MM.1S (cell line): ENCODE data around the gene ANTXR1.

Source experiments
- DNase-seq: peaks from one replicate; pipeline ENCODE4 v3.0.0-alpha.2; 2015
- H2AFZ ChIP-seq: fragments of 300-600 bp; sonication (generic); 2 replicates; pipeline ENCODE4 v1.6.0; 2016; ENCODE audit warnings: antibody characterized with exemption, low read length
- H3F3A ChIP-seq: fragments of 300-600 bp; sonication (generic); 2 replicates; pipeline ENCODE4 v1.6.1; 2016; ENCODE audit warnings: mild to moderate bottlenecking, antibody characterized with exemption, low read length, moderate library complexity, mixed read lengths; ENCODE audit not compliant: insufficient read depth
- H3K27ac ChIP-seq: fragments of 300-600 bp; sonication (generic); 2 replicates; pipeline ENCODE4 v1.5.1; 2016; ENCODE audit warnings: mild to moderate bottlenecking, low read length
- H3K27me3 ChIP-seq: fragments of 300-600 bp; sonication (generic); replicated peaks from 2 replicates; pipeline ENCODE4 v1.6.0; 2016; ENCODE audit warnings: low read length; ENCODE audit not compliant: insufficient read depth
- H3K36me3 ChIP-seq: fragments of 300-600 bp; sonication (generic); replicated peaks from 2 replicates; pipeline ENCODE4 v1.6.1; 2016; ENCODE audit warnings: mild to moderate bottlenecking, low read length, mixed read lengths; ENCODE audit not compliant: insufficient read depth
- H3K4me1 ChIP-seq: fragments of 300-600 bp; sonication (generic); 2 replicates; pipeline ENCODE4 v1.6.1; 2016; ENCODE audit warnings: low read length, mixed read lengths
- H3K4me2 ChIP-seq: fragments of 300-600 bp; sonication (generic); 2 replicates; pipeline ENCODE4 v1.6.0; 2016; ENCODE audit warnings: low read depth, low read length
- H3K4me3 ChIP-seq: fragments of 300-600 bp; sonication (generic); 2 replicates; pipeline ENCODE4 v1.5.1; 2016; ENCODE audit warnings: low read length, mixed read lengths
- H3K79me2 ChIP-seq: fragments of 300-600 bp; sonication (generic); 2 replicates; pipeline ENCODE4 v1.6.1; 2016; ENCODE audit warnings: mixed run types, low read length, mixed read lengths
- H3K9ac ChIP-seq: fragments of 300-600 bp; sonication (generic); 2 replicates; pipeline ENCODE4 v1.6.1; 2016; ENCODE audit warnings: low read length, mixed read lengths
- H3K9me2 ChIP-seq: fragments of 300-600 bp; sonication (generic); replicated peaks from 2 replicates; pipeline ENCODE4 v1.6.1; 2016; ENCODE audit warnings: mild to moderate bottlenecking, low read length, mixed read lengths; ENCODE audit not compliant: insufficient read depth
- H3K9me3 ChIP-seq: fragments of 300-600 bp; sonication (generic); replicated peaks from 2 replicates; pipeline ENCODE4 v1.6.1; 2016; ENCODE audit warnings: mild to moderate bottlenecking, low read length, mixed read lengths; ENCODE audit not compliant: insufficient read depth
- H4K20me1 ChIP-seq: fragments of 300-600 bp; sonication (generic); 2 replicates; pipeline ENCODE4 v1.6.1; 2016; ENCODE audit warnings: mild to moderate bottlenecking, low read length, moderate library complexity, mixed read lengths; ENCODE audit not compliant: insufficient read depth
- CTCF ChIP-seq: fragments of 300-600 bp; sonication (generic); IDR thresholded peaks from 2 replicates; pipeline ENCODE4 v1.5.1; 2016; ENCODE audit warnings: antibody characterized with exemption, low read length, mixed read lengths
- EZH2 ChIP-seq: fragments of 300-600 bp; sonication (generic); optimal IDR thresholded peaks from 2 replicates; pipeline ENCODE3; 2017; ENCODE audit warnings: low read depth, mild to moderate bottlenecking, antibody characterized with exemption, low read length, mixed read lengths
- EZH2phosphoT487 ChIP-seq: fragments of 300-600 bp; sonication (generic); IDR thresholded peaks from 2 replicates; pipeline ENCODE4 v1.6.1; 2018; ENCODE audit warnings: antibody characterized with exemption, low read length

ANTXR1 gene

GRCh38 chr2:69065735-69066336 lies 52.9 kb downstream of the ANTXR1 start:
- no peaks in the 10 kb centered on the region for H3K79me2 ChIP-seq
- DNase-seq: no peak
- no peaks in the 10 kb centered on the region for H3K4me1 ChIP-seq

GRCh38 chr2:69067026-69067630 lies 54.1 kb downstream of the ANTXR1 start:
- H3F3A ChIP-seq: no peaks in the 10 kb centered on the region
- H3K9ac ChIP-seq: no peak overlapping the region
- no peaks in the 10 kb centered on the region for H3K9me2 ChIP-seq
- H3K9me3 ChIP-seq: no peaks in the 10 kb centered on the region
- H3K27me3 ChIP-seq: no peaks in the 10 kb centered on the region
- no peaks in the 10 kb centered on the region for H3K79me2 ChIP-seq
- no peak for DNase-seq
- H3K4me2 ChIP-seq: no peak overlapping the region
- H3K36me3 ChIP-seq: no peaks in the 10 kb centered on the region
- H4K20me1 ChIP-seq: no peaks in the 10 kb centered on the region
- H3K27ac ChIP-seq: no peak overlapping the region
- TF ChIP-seq CTCF (no peak), EZH2phosphoT487 (no peak), EZH2 (no peak)
- H2AFZ ChIP-seq: no peak overlapping the region
- H3K4me3 ChIP-seq: no peak overlapping the region
- H3K4me1 ChIP-seq: no peaks in the 10 kb centered on the region

More at GRCh38 chr2:69065735-69066336, 52.9 kb downstream of the ANTXR1 start:
- Histone ChIP-seq H3K9me2 (no peaks in the 10 kb centered on the region), H2AFZ (no peak overlapping the region), H3K27ac (no peak overlapping the region), H3F3A (no peaks in the 10 kb centered on the region), H4K20me1 (no peaks in the 10 kb centered on the region), H3K9ac (no peak overlapping the region), H3K36me3 (no peaks in the 10 kb centered on the region), H3K4me3 (no peak overlapping the region), H3K9me3 (no peaks in the 10 kb centered on the region), H3K27me3 (no peaks in the 10 kb centered on the region), H3K4me2 (no peak overlapping the region)
- no peak for TF ChIP-seq EZH2phosphoT487
- no peak for TF ChIP-seq CTCF
- TF ChIP-seq EZH2: no peak

- Histone ChIP-seq H4K20me1 (no peaks in the 10 kb centered on the region), H3K4me1 (no peaks in the 10 kb centered on the region), H3K4me2 (no peak overlapping the region), H3K27me3 (no peaks in the 10 kb centered on the region), H3K4me3 (no peak overlapping the region), H3K27ac (no peak overlapping the region), H3K9me2 (no peaks in the 10 kb centered on the region), H3F3A (no peaks in the 10 kb centered on the region), H3K36me3 (no peaks in the 10 kb centered on the region), H3K9me3 (no peaks in the 10 kb centered on the region), H3K9ac (no peak overlapping the region), H2AFZ (no peak overlapping the region), H3K79me2 (no peaks in the 10 kb centered on the region)
- TF ChIP-seq EZH2 (no peak), CTCF (no peak), EZH2phosphoT487 (no peak)
- no peak for DNase-seq
Measured at GRCh38 chr2:69067866-69068265, 54.9 kb downstream of the ANTXR1 start.
